PC-9 (cell line): Measurements from ENCODE around the gene NOSIP. TPM values are rescaled to one million over a fixed set of nuclear protein-coding genes. Genes with fewer than 3 reads are reported as not detected.

Experiments
- BruUV-seq: library from RNA; stranded (reverse); fragments of 400-500 nt; replicated peaks from 2 replicates; lab custom pipeline; 2021; lab: Mats Ljungman, UMichigan
- CTCF ChIA-PET: fragments of 300-600 bp; sonication (Branson Sonifier 250); formaldehyde crosslinking; loops from one replicate; lab custom pipeline; 2022; ENCODE audit warnings: antibody characterized with exemption; lab: Charles Lee
- POLR2A ChIA-PET: fragments of 300-600 bp; sonication (Branson Sonifier 250); formaldehyde crosslinking; loops from one replicate; lab custom pipeline; 2022; ENCODE audit warnings: antibody characterized with exemption; ENCODE audit not compliant: unreplicated experiment; lab: Charles Lee
- DNase-seq, 2 experiments: peaks; one replicate each; pipeline versions ENCODE4 v3.0.0 to v3.0.0-alpha.2; 2015 to 2022; ENCODE audit warnings: mixed read lengths in 1 of 2
- H2AFZ ChIP-seq: fragments of 200-600 bp; sonication (generic); 2 replicates; pipeline ENCODE4 v1.8.1; 2017; ENCODE audit warnings: antibody characterized with exemption
- H3F3A ChIP-seq: fragments of 200-600 bp; sonication (generic); 2 replicates; pipeline ENCODE4 v1.8.1; 2017; ENCODE audit warnings: antibody characterized with exemption, mild to moderate bottlenecking, low read depth; ENCODE audit not compliant: insufficient read depth
- H3K27ac ChIP-seq: fragments of 200-600 bp; sonication (generic); 2 replicates; pipeline ENCODE4 v1.6.1; 2016; ENCODE audit warnings: mixed run types
- H3K27me3 ChIP-seq: fragments of 200-600 bp; sonication (generic); 2 replicates; pipeline ENCODE4 v1.6.1; 2016; ENCODE audit warnings: low read depth, mixed run types; ENCODE audit not compliant: insufficient read depth
- H3K36me3 ChIP-seq: fragments of 200-600 bp; sonication (generic); 2 replicates; pipeline ENCODE4 v1.6.1; 2016; ENCODE audit warnings: low read depth, mixed run types
- H3K4me1 ChIP-seq: fragments of 200-600 bp; sonication (generic); replicated peaks from 2 replicates; pipeline ENCODE4 v1.6.1; 2016; ENCODE audit warnings: mixed run types; ENCODE audit not compliant: insufficient read depth
- H3K4me2 ChIP-seq: fragments of 200-600 bp; sonication (generic); 2 replicates; pipeline ENCODE4 v1.6.1; 2017; ENCODE audit warnings: mixed run types
- H3K4me3 ChIP-seq: fragments of 200-600 bp; sonication (generic); 2 replicates; pipeline ENCODE4 v1.6.1; 2016; ENCODE audit warnings: mixed run types
- H3K79me2 ChIP-seq: fragments of 200-600 bp; sonication (generic); 2 replicates; pipeline ENCODE4 v1.6.1; 2017; ENCODE audit warnings: low read depth, mixed run types
- H3K9me2 ChIP-seq: fragments of 200-600 bp; sonication (generic); 2 replicates; pipeline ENCODE4 v1.8.1; 2017; ENCODE audit warnings: mild to moderate bottlenecking; ENCODE audit not compliant: insufficient read depth
- H3K9me3 ChIP-seq: fragments of 200-600 bp; sonication (generic); 2 replicates; pipeline ENCODE4 v1.8.1; 2016; ENCODE audit warnings: low read depth; ENCODE audit not compliant: insufficient read depth
- H4K20me1 ChIP-seq: fragments of 200-600 bp; sonication (generic); 2 replicates; pipeline ENCODE4 v1.8.1; 2017; ENCODE audit not compliant: insufficient read depth
- CTCF ChIP-seq: fragments of 200-600 bp; sonication (generic); conservative IDR thresholded peaks from 2 replicates; pipeline ENCODE4 v1.6.1; 2017; ENCODE audit warnings: mixed run types, antibody characterized with exemption, mild to moderate bottlenecking, moderate library complexity
- EZH2 ChIP-seq: fragments of 200-600 bp; sonication (generic); IDR thresholded peaks from 2 replicates; pipeline ENCODE4 v1.8.0; 2017; ENCODE audit warnings: antibody characterized with exemption, low read depth
- intact Hi-C: fragments of 100-400 bp; cut with micrococcal nuclease; formaldehyde crosslinking; loops from one replicate; pipeline ENCODE4 v1.10.0; 2022; ENCODE audit not compliant: unreplicated experiment
- total RNA-seq: library from RNA; stranded (reverse); gene quantifications from 2 replicates; pipeline ENCODE4 v1.2.3, GENCODE V29; 2021

NOSIP gene
- total RNA-seq, 1 experiment from 2014 or later = 71.3 TPM

GRCh38 chr19:49593233-49594113, 13.1 kb upstream of the NOSIP start:
- Histone ChIP-seq H3K27me3 (no peaks in the 10 kb centered on the region), H3K79me2 (peaks cover 53% of the 10 kb centered on the region), H4K20me1 (peaks cover 23% of the 10 kb centered on the region), H3K4me2 (peak overlapping the region; percentile 95), H3K4me3 (peak overlapping the region; percentile 89), H2AFZ (0 out of 2 replicates have a peak overlapping the region, but pooled peaks have one; percentile 20), H3K4me1 (peaks cover 9% of the 10 kb centered on the region; the same call in 1 of the 2 replicates), H3K9me2 (no peaks in the 10 kb centered on the region), H3F3A (peaks cover 37% of the 10 kb centered on the region), H3K36me3 (0 out of 2 replicates have a peak, but pooled peaks cover 4% of the 10 kb centered on the region), H3K9me3 (no peaks in the 10 kb centered on the region), H3K27ac (no peak overlapping the region)
- ChIA-PET POLR2A (interaction anchor here (0.5 to 1.7 kb wide), 7 partner anchors 13 to 395 kb away, joined by 5 to 70 read pairs (median 14); partner anchors contain the start of genes NOSIP, PRRG2, RRAS and SCAF1), CTCF (no interaction called here)
- no peak for TF ChIP-seq EZH2
- TF ChIP-seq CTCF = no peak
- BruUV-seq = no TSS peak
- intact Hi-C loops = loop anchor here (2.0 kb wide), 1 partner anchor 71 kb away; the partner anchor contains the start of genes BCL2L12 and IRF3
- DNase-seq = peak; percentile 87 to 94

GRCh38 chr19:49592486-49593232, 12.3 kb upstream of the NOSIP start:
- Histone ChIP-seq H3K36me3 (no peaks in the 10 kb centered on the region), H3K27ac (peak overlapping the region; percentile 35; the same call in 1 of the 2 replicates), H3K9me2 (no peaks in the 10 kb centered on the region), H3K79me2 (peaks cover 46% of the 10 kb centered on the region), H3K9me3 (no peaks in the 10 kb centered on the region), H3K27me3 (no peaks in the 10 kb centered on the region), H2AFZ (peak overlapping the region; percentile 41; the same call in 1 of the 2 replicates), H4K20me1 (peaks cover 18% of the 10 kb centered on the region), H3K4me3 (peak overlapping the region; percentile 89), H3K4me1 (peaks cover 9% of the 10 kb centered on the region; the same call in 1 of the 2 replicates), H3K4me2 (peak overlapping the region; percentile 95), H3F3A (peaks cover 37% of the 10 kb centered on the region)
- CTCF ChIA-PET = interaction anchor here (0.7 kb wide), 1 partner anchor 75 kb away, joined by 13 read pairs; no protein-coding TSS in a partner anchor
- DNase-seq = peak; percentile 33 to 58
- TSS peak; percentile 70 for BruUV-seq
- TF ChIP-seq CTCF (no peak), EZH2 (no peak)
- POLR2A ChIA-PET = interaction anchor here (0.6 to 1.7 kb wide), 5 partner anchors 12 to 322 kb away, joined by 5 to 70 read pairs (median 14); partner anchors contain the start of genes NOSIP, PRRG2, RRAS and SCAF1
- intact Hi-C loops = loop anchor here (2.0 kb wide), 1 partner anchor 72 kb away; the partner anchor contains the start of genes BCL2L12 and IRF3
